ENCODE measurements around the gene LRCH1.
"Not testable (repeated sequence)": the region's sequence is repeated elsewhere in the genome, so short reads cannot be mapped to it uniquely, and the experiment has no call there.

The LRCH1 gene

DNA sequence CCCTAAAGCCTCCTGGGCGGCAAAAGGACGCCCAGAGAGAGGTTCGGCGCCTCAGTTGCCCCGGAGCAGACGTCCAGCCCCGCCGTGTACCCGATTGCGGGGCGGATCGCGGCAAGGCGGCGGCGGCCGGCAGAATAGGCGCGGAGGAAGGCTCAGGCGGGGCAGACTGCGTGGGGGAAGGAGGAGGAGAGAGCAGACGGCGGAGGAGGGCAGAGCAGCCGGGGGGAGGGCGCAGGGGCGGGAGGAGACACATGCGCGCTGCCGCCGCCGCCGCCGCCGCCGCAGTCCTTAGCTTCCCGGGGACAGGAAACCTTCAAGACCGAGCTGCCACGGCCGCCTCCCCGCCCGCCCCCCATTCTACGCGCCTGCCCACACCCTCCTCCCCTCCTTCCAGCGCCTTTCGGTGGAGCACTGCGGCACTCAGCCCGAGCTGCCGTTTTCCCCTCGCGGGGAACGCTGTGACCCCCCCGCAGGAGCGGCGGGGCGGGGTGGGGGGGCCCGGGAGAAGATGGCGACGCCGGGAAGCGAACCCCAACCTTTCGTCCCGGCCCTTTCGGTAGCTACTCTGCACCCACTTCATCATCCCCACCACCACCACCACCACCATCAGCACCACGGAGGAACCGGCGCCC lies at the start of gene LRCH1:
Gene LRCH1, plus strand, starts transcription at position 282 of the 632 bp plus-strand sequence. Its CDS starts 227 bp downstream, at position 509.
- in situ Hi-C loops (cut with MboI; ENCODE audit: low sequenced_read_pairs) = no loop called here

DNA sequence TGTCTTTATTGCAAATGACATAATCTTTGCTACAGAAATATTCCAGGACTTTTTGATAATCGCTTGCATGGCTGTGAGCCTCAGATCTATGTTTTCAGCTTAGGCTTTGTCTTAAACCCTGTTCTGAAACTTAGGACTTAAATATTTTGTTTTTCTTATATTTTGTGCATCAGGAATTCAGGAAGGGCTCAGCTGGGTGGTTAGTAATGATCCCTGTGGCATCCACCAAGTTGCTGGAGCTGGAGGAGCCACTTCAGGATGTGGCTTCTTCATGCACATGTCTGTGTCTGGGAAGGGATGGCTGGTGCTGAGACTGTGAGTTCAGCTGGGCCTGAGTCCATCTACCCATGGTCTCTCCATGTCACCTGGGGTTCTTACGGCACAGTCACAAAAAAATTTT lies 48.9 kb upstream of the LRCH1 start:
- in situ Hi-C loops (cut with MboI; ENCODE audit: low sequenced_read_pairs) = no loop called here

DNA sequence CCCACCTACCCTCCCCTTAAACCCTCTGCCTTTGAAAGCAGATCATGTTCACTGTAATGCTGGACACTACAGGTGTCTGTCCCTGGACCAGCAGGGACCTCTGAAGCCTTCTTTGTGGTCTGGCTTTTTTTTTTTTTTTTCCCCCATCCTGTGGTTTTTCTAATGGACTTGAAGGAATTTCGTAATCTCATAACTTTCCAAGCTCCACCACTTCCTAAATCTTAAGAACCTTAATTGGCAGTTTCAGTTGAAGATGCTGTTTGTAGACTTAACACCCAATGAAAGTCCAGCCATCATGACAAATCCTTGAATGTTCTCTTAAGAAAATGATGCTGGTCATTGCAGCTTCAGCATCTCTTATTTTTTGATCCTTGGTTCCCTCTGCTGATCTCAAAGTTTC lies 45.0 kb upstream of the LRCH1 start:
- in situ Hi-C loops (cut with MboI; ENCODE audit: low sequenced_read_pairs) = no loop called here

DNA sequence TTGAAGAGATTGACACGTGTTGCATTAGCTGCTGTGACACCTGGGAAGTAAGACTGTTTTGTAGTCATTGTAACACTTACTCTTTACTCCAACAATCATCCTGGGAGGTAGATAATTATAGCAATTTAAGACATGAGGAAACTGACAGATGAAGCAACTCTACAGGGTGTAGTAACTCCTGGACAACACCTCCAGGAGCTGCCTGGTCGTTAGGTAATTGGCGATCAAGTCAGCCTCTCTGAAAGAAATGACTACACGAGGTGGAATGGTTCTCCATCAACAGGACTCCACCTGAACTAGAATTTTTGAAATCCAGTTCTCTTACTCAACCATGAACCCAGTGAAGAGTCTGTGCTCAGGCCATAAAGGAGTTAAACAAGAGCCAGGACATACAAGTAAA lies 43.0 kb upstream of the LRCH1 start:
- in situ Hi-C loops (cut with MboI; ENCODE audit: low sequenced_read_pairs) = no loop called here

- in situ Hi-C loops (cut with MboI; ENCODE audit: low sequenced_read_pairs) = no loop called here
Observed at GRCh38 chr13:46515803-46516202, 37.2 kb upstream of the LRCH1 start.

GRCh38 chr13:46516599-46517338 lies 36.2 kb upstream of the LRCH1 start:
- in situ Hi-C loops (cut with MboI; ENCODE audit: low sequenced_read_pairs) = no loop called here

- in situ Hi-C loops (cut with MboI; ENCODE audit: low sequenced_read_pairs) = not testable (repeated sequence)
Observed at GRCh38 chr13:46517748-46518147, 35.2 kb upstream of the LRCH1 start.

DNA sequence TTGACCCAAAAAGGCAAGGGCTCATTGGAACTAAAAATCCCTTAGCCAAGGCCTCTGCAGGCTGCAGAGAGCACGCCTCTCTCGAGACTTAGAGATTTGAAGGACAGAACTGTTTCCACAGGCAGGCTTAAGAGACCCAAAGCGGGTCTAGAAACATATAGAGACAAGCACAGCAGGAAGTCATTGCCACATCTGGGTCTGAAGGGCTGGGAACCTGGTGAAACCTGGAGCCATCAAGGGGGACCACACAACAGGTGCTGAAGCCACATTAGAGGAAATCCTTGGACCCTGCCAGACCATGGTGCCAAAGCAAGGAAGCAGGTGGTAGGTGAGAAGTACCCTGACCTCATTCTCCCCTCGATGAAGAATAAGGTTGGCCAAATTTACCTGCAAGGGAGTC lies 33.8 kb upstream of the LRCH1 start:
- in situ Hi-C loops (cut with MboI; ENCODE audit: low sequenced_read_pairs) = no loop called here

DNA sequence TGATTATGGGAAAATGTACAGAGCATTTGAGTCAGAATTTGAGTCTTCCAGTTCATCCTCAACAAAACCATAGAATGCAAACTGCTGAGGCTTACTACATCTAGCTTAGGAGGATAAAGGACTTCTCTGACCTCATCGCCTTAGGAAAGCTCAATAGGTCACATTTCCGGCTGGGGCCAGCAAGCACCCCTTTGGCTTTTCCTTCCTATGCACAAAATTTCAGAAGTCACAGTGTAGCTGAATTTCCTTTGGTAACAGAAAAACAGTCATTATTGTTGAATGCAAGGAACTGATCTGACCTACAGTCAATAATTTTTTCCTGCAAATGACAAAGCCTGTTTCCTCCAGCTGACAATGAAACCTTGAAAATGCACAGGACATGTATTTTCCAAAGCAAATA lies 32.8 kb upstream of the LRCH1 start:
- in situ Hi-C loops (cut with MboI; ENCODE audit: low sequenced_read_pairs) = no loop called here

DNA sequence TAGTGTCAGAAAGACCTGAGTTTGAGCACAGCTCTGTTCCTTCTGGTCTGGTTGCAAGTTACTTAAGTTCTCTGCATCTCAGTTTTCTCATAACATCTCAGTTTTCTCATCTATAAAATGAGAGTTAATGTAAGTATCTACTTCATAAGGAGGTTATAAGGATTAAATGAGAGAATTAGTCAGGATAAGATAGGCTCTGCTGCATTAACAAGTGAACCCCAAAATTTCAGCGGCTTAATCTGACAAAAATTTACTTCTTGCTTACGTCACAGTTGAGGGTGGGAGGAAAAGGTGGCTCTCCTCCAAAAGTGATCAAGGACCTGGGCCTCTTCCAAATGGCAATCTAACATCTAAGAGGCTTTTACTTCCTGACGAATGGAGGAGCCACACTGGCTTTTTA lies 31.5 kb upstream of the LRCH1 start:
- in situ Hi-C loops (cut with MboI; ENCODE audit: low sequenced_read_pairs) = no loop called here

GRCh38 chr13:46521921-46522747 lies 30.8 kb upstream of the LRCH1 start:
- in situ Hi-C loops (cut with MboI; ENCODE audit: low sequenced_read_pairs) = no loop called here

- in situ Hi-C loops (cut with MboI; ENCODE audit: low sequenced_read_pairs) = no loop called here
Observed at GRCh38 chr13:46522748-46523030, 30.3 kb upstream of the LRCH1 start.

GRCh38 chr13:46523972-46524752 lies 28.8 kb upstream of the LRCH1 start:
- in situ Hi-C loops (cut with MboI; ENCODE audit: low sequenced_read_pairs) = no loop called here

- in situ Hi-C loops (cut with MboI; ENCODE audit: low sequenced_read_pairs) = no loop called here
Observed at GRCh38 chr13:46526100-46526735, 26.8 kb upstream of the LRCH1 start.

DNA sequence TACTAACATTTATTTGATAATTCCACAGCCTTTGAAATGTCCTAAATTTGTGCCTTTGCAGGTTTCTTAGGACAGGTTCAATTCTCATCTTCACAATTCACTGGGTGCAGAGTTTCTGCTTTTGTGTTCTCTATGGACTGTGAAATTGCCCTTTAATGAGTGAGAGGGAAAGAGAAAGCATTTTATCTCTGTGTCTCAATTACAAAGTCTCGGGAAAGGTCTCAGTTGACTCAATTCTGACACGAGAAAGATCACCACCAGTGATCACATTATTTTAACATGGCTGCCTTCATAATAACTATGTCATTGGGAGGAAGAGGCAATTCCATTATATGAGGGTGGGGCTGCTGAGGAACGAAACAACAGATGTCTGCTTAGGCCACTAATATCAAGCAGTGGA lies 26.2 kb upstream of the LRCH1 start:
- in situ Hi-C loops (cut with MboI; ENCODE audit: low sequenced_read_pairs) = no loop called here

DNA sequence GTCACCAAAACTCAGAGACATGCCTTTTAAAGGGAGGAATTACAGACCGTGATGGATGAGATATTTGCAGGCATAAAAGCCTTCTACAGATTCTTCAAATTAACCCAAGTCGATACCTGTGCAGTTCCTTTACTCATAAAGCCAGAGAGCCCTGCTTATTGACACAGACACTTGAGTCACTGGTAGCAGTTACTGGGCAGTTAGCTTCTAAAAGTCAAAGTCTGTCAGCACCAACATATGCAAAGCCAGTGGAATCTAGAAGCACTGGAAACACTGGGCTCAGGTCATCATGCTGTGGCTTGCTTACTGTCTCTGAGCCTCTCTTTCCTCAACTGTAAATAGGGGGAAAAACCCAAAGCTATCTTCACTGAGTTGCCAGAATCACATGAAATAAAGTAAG lies 25.7 kb upstream of the LRCH1 start:
- in situ Hi-C loops (cut with MboI; ENCODE audit: low sequenced_read_pairs) = no loop called here

DNA sequence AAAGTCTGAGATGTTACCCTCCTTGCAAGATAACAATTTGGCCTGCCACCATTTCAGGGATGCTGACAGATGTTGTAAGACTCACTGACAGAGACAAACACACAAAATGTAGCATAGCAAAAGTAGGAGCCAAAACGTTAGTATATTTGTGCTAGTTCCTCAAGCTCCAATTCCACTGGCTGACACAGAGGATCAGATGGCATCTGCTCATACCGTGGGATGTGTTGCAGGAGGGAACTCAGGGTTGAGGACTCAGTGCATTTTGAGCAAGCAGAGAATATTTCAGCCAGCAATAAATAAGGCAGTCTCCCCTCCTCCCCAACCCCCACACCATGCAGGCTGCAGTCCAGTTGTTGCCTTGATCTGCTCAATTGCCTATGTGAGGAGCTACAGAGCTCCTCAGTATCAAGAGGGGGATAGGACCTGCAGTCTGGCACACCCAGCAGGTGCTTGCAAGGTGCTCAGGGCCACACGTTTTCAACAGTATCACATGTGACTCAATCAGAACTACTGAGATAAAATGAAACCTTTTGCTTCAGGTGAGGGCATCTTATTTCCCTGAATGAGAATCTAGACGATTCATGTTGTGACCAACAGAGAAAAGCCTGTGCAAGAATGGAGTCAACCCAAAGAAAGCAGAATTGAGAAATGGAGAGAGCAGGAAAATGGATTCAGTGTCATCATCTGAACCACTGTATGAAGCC lies 23.6 kb upstream of the LRCH1 start:
- in situ Hi-C loops (cut with MboI; ENCODE audit: low sequenced_read_pairs) = no loop called here

- in situ Hi-C loops (cut with MboI; ENCODE audit: low sequenced_read_pairs) = no loop called here
Observed at GRCh38 chr13:46530084-46530935, 22.7 kb upstream of the LRCH1 start.

DNA sequence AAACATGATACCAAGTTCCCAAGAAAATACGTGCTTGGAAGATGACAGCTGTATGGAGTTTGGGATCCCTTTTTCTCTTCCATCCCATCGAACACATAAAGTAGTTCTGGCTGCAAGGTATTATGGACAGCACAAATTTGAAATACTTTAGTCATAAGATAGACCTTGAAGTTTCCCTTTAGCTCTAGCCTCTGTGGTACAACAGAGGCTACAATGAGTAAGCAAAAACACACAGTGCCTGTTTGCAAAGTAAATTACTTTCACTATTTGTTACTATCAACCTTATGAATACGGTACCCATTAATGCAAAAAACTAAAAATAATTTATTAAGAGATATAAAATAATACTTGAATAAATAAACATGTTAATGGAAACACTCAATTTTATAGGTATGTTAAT lies 21.0 kb upstream of the LRCH1 start:
- in situ Hi-C loops (cut with MboI; ENCODE audit: low sequenced_read_pairs) = no loop called here
